CD14-positive monocyte (primary cell): ENCODE results near the gene SPZ1. TPM values are rescaled to one million over a fixed set of nuclear protein-coding genes. Genes with fewer than 3 reads are reported as not detected.

ENCODE experiments used
- DNase-seq, 3 donors: peaks; one replicate each; pipeline ENCODE4 v3.0.0-alpha.2; 2011 to 2022
- H2AFZ ChIP-seq: 2 replicates; pipeline ENCODE4 v1.6.0; 2012; ENCODE audit warnings: mild to moderate bottlenecking, low read depth, low read length, inconsistent platforms; ENCODE audit not compliant: insufficient read depth, poor library complexity, severe bottlenecking
- H3K27ac ChIP-seq, 2 donors: 1 replicate in 1 of 2; 2 replicates in 1 of 2; pipeline ENCODE4 v1.5.1; 2012 to 2013; ENCODE audit warnings: low read length in 2 of 2, control low read depth in 1 of 2, inconsistent platforms in 1 of 2, low read depth in 1 of 2, mild to moderate bottlenecking in 1 of 2
- H3K27me3 ChIP-seq, 2 donors: one replicate each; pipeline versions ENCODE4 v1.6.0 to v1.6.1; 2011 to 2013; ENCODE audit warnings: low read length in 2 of 2; ENCODE audit not compliant: control insufficient read depth in 2 of 2, insufficient read depth in 2 of 2
- H3K36me3 ChIP-seq, 2 donors: replicated peaks in 1 of 2; 1 replicate in 1 of 2; 2 replicates in 1 of 2; pipeline versions ENCODE4 v1.5.1 to v1.6.1; 2012 to 2013; ENCODE audit warnings: low read length in 2 of 2, control low read depth in 1 of 2, inconsistent platforms in 1 of 2, mild to moderate bottlenecking in 1 of 2; ENCODE audit not compliant: insufficient read depth in 2 of 2, control insufficient read depth in 1 of 2
- H3K4me1 ChIP-seq, 2 donors: 1 replicate in 1 of 2; 2 replicates in 1 of 2; pipeline versions ENCODE4 v1.5.1 to v1.6.1; 2012 to 2013; ENCODE audit warnings: low read length in 2 of 2, control low read depth in 1 of 2, inconsistent platforms in 1 of 2, mild to moderate bottlenecking in 1 of 2, moderate library complexity in 1 of 2; ENCODE audit not compliant: insufficient read depth in 2 of 2, control insufficient read depth in 1 of 2
- H3K4me2 ChIP-seq: replicated peaks from 2 replicates; pipeline ENCODE3; 2012; ENCODE audit warnings: low read length, moderate library complexity, mild to moderate bottlenecking; ENCODE audit not compliant: poor library complexity, severe bottlenecking; ENCODE audit errors: extremely low read depth
- H3K4me3 ChIP-seq, 3 experiments: fragments of 200-600 bp in 1 of 3; sonication (generic) in 1 of 3; replicated peaks in 1 of 3; 1 replicate in 2 of 3; 2 replicates in 1 of 3; pipeline ENCODE4 v1.5.1; 2011 to 2013; ENCODE audit warnings: low read length in 3 of 3, mild to moderate bottlenecking in 3 of 3, control low read depth in 2 of 3, low read depth in 2 of 3, inconsistent platforms in 1 of 3, moderate library complexity in 1 of 3
- H3K79me2 ChIP-seq: 2 replicates; pipeline ENCODE4 v1.6.0; 2012; ENCODE audit warnings: mild to moderate bottlenecking, control low read depth, inconsistent platforms, low read length, moderate library complexity; ENCODE audit not compliant: insufficient read depth
- H3K9ac ChIP-seq: 2 replicates; pipeline ENCODE4 v1.6.0; 2017; ENCODE audit warnings: low read length, mild to moderate bottlenecking; ENCODE audit not compliant: insufficient read depth, poor library complexity, severe bottlenecking
- H3K9me3 ChIP-seq, 2 donors: replicated peaks in 1 of 2; 1 replicate in 1 of 2; 2 replicates in 1 of 2; pipeline versions ENCODE4 v1.5.1 to v1.6.1; 2012 to 2013; ENCODE audit warnings: low read length in 2 of 2, control low read depth in 1 of 2; ENCODE audit not compliant: control insufficient read depth in 1 of 2, insufficient read depth in 1 of 2
- H4K20me1 ChIP-seq: 2 replicates; pipeline ENCODE4 v1.6.0; 2012; ENCODE audit warnings: mild to moderate bottlenecking, low read length, control low read depth, moderate library complexity; ENCODE audit not compliant: insufficient read depth
- H3K27ac Mint-ChIP-seq, 7 donors: one replicate each; pipeline ENCODE4 v1.8.0; 2020; ENCODE audit warnings: mild to moderate bottlenecking in 7 of 7, mixed read lengths in 7 of 7, moderate library complexity in 6 of 7, inconsistent platforms in 2 of 7
- H3K27me3 Mint-ChIP-seq, 3 donors: one replicate each; pipeline ENCODE4 v1.8.0; 2021 to 2022; ENCODE audit warnings: low read depth in 3 of 3, mild to moderate bottlenecking in 3 of 3, mixed read lengths in 3 of 3, moderate library complexity in 3 of 3, inconsistent platforms in 1 of 3
- H3K36me3 Mint-ChIP-seq, 2 donors: one replicate each; pipeline ENCODE4 v1.8.0; 2020; ENCODE audit warnings: mixed read lengths in 2 of 2, inconsistent platforms in 1 of 2, mild to moderate bottlenecking in 1 of 2
- H3K4me1 Mint-ChIP-seq: one replicate; pipeline ENCODE4 v1.8.0; 2020; ENCODE audit warnings: mild to moderate bottlenecking, mixed read lengths
- H3K4me3 Mint-ChIP-seq, 2 donors: one replicate each; pipeline ENCODE4 v1.8.0; 2020; ENCODE audit warnings: mild to moderate bottlenecking in 2 of 2, mixed read lengths in 2 of 2, moderate library complexity in 1 of 2
- H3K9me3 Mint-ChIP-seq, 7 donors: one replicate each; pipeline ENCODE4 v1.8.0; 2020 to 2022; ENCODE audit warnings: mixed read lengths in 7 of 7, mild to moderate bottlenecking in 6 of 7, moderate library complexity in 6 of 7, inconsistent platforms in 2 of 7
- whole genome bisulfite sequencing: methylation state at CpG from one replicate; pipeline ENCODE4 v1.1.5; 2013; ENCODE audit warnings: missing lambda C conversion rate; ENCODE audit not compliant: insufficient coverage; 5-methylcytosine and 5-hydroxymethylcytosine counted together
- intact Hi-C, 2 donors: fragments of 100-400 bp; cut with micrococcal nuclease; formaldehyde crosslinking; loops; one replicate each; pipeline versions ENCODE4 v1.15.0 to v1.15.1; 2023
- polyA plus RNA-seq, 3 donors: library from polyadenylated mRNA; depleted of rRNA in 1 of 3; unstranded in 2 of 3; stranded (reverse) in 1 of 3; fragments of 300-500 nt in 2 of 3; fragments of >200 nt in 1 of 3; fragmentation: Illumina TruSeq in 2 of 3; gene quantifications; 1 replicate in 2 of 3; 2 replicates in 1 of 3; pipeline ENCODE4 v1.2.3, GENCODE V29; 2012 to 2021
- TF ChIP-seq, protein P1 (sequence below): fragments of 200-600 bp; IDR thresholded peaks from one replicate; pipeline ENCODE4 v1.8.0; 2022; ENCODE audit warnings: antibody characterized with exemption, mild to moderate bottlenecking

SPZ1 gene
- polyA plus RNA-seq, 3 donors: not detected

DNA sequence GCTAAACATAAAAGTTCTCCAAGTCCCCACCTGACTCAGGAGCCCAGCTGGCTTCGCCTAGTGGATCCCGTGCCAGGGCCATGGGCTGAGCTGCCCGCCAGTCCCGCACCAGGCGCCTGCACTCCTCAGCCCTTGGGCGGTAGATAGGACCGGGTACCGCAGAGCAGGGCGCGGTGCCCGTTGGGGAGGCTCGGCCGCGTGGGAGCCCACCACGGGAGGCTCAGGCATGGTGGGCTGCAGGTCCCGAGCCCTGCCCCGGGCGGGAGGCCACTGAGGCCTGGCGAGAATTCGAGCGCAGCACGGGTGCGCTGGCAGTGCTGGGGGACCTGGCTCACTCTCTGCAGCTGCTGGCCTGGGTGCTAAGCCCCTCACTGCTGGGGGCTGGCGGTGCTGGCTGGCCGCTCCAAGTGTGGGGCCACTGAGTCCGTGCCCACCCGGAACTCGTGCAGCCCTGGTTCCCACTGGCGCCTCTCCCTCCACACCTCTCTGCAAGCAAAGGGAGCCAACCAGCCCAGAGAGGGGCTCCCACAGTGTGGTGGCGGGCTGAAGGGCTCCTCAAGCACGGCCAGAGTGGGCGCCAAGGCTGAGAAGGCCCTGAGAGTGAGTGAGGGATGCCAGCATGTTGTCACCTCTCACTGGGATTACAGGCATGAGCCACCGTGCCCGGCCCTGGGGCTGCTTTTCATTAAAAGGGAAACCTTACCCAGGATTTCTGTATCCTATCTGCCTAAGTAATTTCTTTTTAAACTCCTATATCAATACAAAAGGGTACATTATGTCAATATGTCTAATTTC lies 9.7 kb upstream of the SPZ1 start:
- H3K9me3 ChIP-seq: peaks cover 11 to 12% of the 10 kb centered on the region in 2 donors
- Mint-ChIP-seq H3K36me3 (no peaks in the 10 kb centered on the region), H3K9me3 (peaks cover 0 to 19% (median 14%) of the 10 kb centered on the region in 7 donors), H3K27me3 (peaks cover 2 to 6% (median 3%) of the 10 kb centered on the region in 3 donors), H3K4me1 (no peaks in the 10 kb centered on the region), H3K4me3 (no peak overlapping the region), H3K27ac (no peak overlapping the region)
- no peak overlapping the region for H3K4me2 ChIP-seq
- H3K79me2 ChIP-seq: no peaks in the 10 kb centered on the region
- intact Hi-C loops: loop anchor here in 1 of 2 donors (2.0 kb wide), 1 partner anchor 219 kb away; no protein-coding TSS in a partner anchor
- H3K4me1 ChIP-seq: no peaks in the 10 kb centered on the region
- no peak for DNase-seq
- WGBS: 92% methylated on average over 30 of the region's 34 CpGs
- H4K20me1 ChIP-seq: no peaks in the 10 kb centered on the region
- TF ChIP-seq, protein P1, sequence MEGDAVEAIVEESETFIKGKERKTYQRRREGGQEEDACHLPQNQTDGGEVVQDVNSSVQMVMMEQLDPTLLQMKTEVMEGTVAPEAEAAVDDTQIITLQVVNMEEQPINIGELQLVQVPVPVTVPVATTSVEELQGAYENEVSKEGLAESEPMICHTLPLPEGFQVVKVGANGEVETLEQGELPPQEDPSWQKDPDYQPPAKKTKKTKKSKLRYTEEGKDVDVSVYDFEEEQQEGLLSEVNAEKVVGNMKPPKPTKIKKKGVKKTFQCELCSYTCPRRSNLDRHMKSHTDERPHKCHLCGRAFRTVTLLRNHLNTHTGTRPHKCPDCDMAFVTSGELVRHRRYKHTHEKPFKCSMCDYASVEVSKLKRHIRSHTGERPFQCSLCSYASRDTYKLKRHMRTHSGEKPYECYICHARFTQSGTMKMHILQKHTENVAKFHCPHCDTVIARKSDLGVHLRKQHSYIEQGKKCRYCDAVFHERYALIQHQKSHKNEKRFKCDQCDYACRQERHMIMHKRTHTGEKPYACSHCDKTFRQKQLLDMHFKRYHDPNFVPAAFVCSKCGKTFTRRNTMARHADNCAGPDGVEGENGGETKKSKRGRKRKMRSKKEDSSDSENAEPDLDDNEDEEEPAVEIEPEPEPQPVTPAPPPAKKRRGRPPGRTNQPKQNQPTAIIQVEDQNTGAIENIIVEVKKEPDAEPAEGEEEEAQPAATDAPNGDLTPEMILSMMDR: no peak
- H3K9ac ChIP-seq: no peak overlapping the region
- H3K36me3 ChIP-seq: no peaks in the 10 kb centered on the region
- no peaks in the 10 kb centered on the region for H3K27me3 ChIP-seq
- H2AFZ ChIP-seq: no peak overlapping the region
- H3K27ac ChIP-seq: no peak overlapping the region
- no peak overlapping the region for H3K4me3 ChIP-seq

DNA sequence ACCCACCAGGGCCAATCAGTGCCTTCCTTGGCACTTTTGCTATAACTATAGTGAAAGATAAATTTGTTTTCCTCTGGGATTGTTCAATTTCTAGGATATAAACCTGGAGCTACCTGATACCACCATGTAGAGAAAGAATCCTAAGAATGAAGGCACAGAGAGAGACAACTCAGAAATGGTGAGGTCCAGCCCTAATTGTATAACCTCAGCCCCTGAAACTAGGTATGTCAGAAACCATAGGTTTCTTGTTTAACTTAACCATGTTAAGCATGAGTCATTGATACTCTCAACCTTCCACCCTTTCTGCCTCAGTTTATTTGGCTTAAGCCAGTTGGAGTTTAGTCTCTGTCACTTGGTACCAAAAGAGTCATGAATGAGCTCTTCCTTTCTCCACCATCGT lies 4.6 kb upstream of the SPZ1 start:
- no peaks in the 10 kb centered on the region for H4K20me1 ChIP-seq
- H3K4me3 ChIP-seq: no peak overlapping the region
- H3K27ac Mint-ChIP-seq: no peak overlapping the region
- no peak for DNase-seq
- no CpG with 5 or more reads among the region's 1 CpG for WGBS
- H3K36me3 Mint-ChIP-seq: no peaks in the 10 kb centered on the region
- no peaks in the 10 kb centered on the region for H3K79me2 ChIP-seq
- H2AFZ ChIP-seq: no peak overlapping the region
- peaks cover 0 to 5% of the 10 kb centered on the region in 2 donors for H3K27me3 ChIP-seq
- peaks cover 5 to 17% (median 7%) of the 10 kb centered on the region in 3 donors for H3K27me3 Mint-ChIP-seq
- H3K9me3 ChIP-seq: peaks cover under 1 to 2% of the 10 kb centered on the region in 2 donors
- no peaks in the 10 kb centered on the region for H3K4me1 Mint-ChIP-seq
- no peak overlapping the region for H3K9ac ChIP-seq
- no peaks in the 10 kb centered on the region for H3K4me1 ChIP-seq
- no peak overlapping the region for H3K27ac ChIP-seq
- no peak overlapping the region for H3K4me3 Mint-ChIP-seq
- intact Hi-C loops: no loop called here
- no peak overlapping the region for H3K4me2 ChIP-seq
- peaks cover 0 to 13% (median 5%) of the 10 kb centered on the region in 7 donors for H3K9me3 Mint-ChIP-seq
- TF ChIP-seq, protein P1: no peak
- H3K36me3 ChIP-seq: no peaks in the 10 kb centered on the region
